K562 treated with DMSO at 1 percent for 24 hours (cell line): ENCODE data around the gene CD8B. TPM values are rescaled to one million over a fixed set of nuclear protein-coding genes. Genes with fewer than 3 reads are reported as not detected.

Experiments used
- total RNA-seq: library from RNA; unstranded; fragments of 300-600 nt; gene quantifications from 2 replicates; pipeline ENCODE4 v1.2.3, GENCODE V29; 2022; ENCODE audit warnings: low read depth; ENCODE audit not compliant: insufficient read depth

CD8B gene
- not detected in 2 replicates for total RNA-seq

DNA sequence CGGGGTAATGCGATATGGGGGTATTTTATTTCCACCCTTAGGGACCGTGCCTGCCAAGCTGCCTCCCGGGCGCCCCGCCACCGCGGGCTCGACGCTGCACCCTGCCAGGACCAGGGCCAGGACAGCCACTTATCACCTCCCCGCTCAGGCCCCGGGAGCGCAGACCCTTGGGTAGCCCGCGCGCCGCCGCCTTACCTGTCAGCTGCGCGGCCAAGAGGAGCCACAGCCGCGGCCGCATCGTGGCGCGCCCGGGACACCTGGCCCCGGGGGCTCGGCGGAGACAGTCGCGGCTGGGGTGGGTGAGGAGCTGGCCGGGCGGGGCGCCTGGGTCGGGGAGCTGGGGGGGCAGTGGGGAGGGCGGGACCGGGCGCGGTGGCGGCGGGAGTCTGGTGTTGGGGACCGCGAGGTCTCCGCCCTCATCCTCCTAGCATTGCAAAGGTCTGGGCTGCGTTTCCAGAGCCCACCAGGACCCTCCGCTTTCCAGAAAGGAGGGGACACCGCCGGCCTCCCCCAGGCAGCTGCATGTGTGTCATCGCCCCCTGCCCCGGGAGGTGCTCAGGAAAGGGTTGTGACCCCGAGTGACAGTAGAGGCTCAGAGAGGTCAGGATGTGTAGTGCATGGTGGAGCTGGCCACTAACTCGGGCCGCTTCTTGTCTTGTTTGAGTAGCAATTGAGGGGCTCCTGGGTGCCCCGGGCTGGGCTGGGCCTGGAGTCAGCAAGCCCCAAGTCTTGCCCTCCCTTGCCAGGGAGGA lies at the start of gene CD8B:
Gene CD8B, minus strand, starts transcription at position 259 of the 752 bp plus-strand sequence. Its CDS starts 21 bp downstream, at position 238.

DNA sequence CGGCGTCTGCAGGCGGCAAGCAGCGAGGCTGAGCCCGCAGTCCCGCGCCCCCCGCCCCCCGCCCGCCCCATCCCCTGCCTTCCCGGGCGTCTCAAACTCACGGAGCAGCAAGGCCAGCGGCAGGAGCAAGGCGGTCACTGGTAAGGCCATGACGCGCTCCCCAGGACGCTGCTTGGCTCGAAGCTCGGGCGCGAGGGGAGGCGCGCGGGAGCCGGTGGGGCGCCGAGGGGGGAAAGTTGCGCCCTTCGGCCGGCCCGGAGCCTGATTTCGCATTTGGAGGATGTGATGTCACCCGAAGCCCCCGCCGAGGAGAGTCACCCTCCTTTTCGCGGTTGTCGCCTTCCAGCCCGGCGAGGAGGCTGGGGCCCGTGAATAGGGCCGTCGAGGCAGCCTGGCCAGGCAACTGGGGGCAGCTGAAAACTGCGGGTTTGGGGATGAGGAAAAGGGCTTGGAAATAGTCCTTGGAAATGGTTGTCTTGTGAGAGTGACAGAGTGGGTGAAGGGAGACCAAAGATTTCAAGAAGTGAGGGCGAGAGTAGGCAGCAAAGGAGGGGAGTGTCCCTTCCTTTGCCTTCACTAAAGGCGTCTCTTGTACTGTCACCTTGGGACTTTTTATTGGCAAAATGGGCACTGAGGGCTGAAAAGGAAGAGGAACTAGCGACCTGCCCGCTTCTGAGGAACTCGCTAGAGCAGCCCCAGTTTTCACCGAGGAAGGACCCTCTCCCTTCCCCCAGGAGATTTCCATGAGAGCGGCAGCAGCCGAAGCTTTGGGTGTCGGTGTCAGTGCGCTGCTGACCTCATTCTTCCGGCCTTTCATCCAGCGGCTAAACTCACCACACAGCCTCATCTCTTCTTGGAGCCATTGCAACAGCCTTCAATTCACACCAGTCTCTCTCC lies 70.8 kb downstream of the CD8B start, which contains the start of gene CD8A:
Gene CD8A, minus strand, starts transcription at position 238 of the 897 bp plus-strand sequence. Its CDS starts 88 bp downstream, at position 150.

Other genes with a start within 250 kb of the CD8B start
- 13.5 and 14.7 TPM in 2 replicates for gene RNF103, start 238.0 kb downstream of the CD8B start, total RNA-seq
- 15.6 and 18.7 TPM in 2 replicates for gene RMND5A, start 141.6 kb downstream of the CD8B start, total RNA-seq
- gene CD8A, start 71.0 kb downstream of the CD8B start, total RNA-seq = not detected in 2 replicates
- 0.82 and 2.1 TPM in 2 replicates for gene RGPD1, start 80.2 kb upstream of the CD8B start, total RNA-seq
- not detected in 2 replicates for gene PLGLB1, start 160.0 kb upstream of the CD8B start, total RNA-seq